ENCODE measurements around the gene PRDM15. TPM values are rescaled to one million over a fixed set of nuclear protein-coding genes. Genes with fewer than 3 reads are reported as not detected.

PRDM15 gene
- total RNA-seq, 1 experiment from 2014 or later, result 11.2 TPM

- H3K4me3 ChIP-seq (ENCODE audit: low read depth in 2 of 2, low read length in 2 of 2), result no peak overlapping the region
- intact Hi-C loops (cut with micrococcal nuclease; ENCODE audit: unreplicated experiment) (no loop called here), in situ Hi-C loops (cut with HindIII; ENCODE audit: low pct_unique_long_range_greater_than_20kb, low sequenced_read_pairs) (no loop called here)
- BruUV-seq (replicated peaks), result no TSS peak
- no peak for DNase-seq (ENCODE audit: low read depth, low spot score)
- ChIA-PET CTCF (no interaction called here), POLR2A (no interaction called here)
- no peak for ATAC-seq
- no peaks in the 10 kb centered on the region for H3K36me3 ChIP-seq (ENCODE audit: control insufficient read depth, insufficient read depth, low read length)
- H3K27me3 ChIP-seq (ENCODE audit: control insufficient read depth, insufficient read depth, low read length), result no peaks in the 10 kb centered on the region
- H3K9me3 ChIP-seq (ENCODE audit: control insufficient read depth, insufficient read depth, low read depth, low read length), result no peaks in the 10 kb centered on the region
- peaks cover 8% of the 10 kb centered on the region for H3K4me1 ChIP-seq (ENCODE audit: control insufficient read depth, insufficient read depth, low read length)
- TF ChIP-seq TCF7L2 (IDR thresholded peaks at IDR 0.05; ENCODE audit: low read depth, low read length), result no peak
- TF ChIP-seq CTCF (IDR thresholded peaks at IDR 0.05), result no peak
- no peak for TF ChIP-seq REST (IDR thresholded peaks at IDR 0.05; ENCODE audit: insufficient read depth in 1 of 2, low read depth in 2 of 2, low read length in 1 of 2)
- TF ChIP-seq POLR2AphosphoS5 (IDR thresholded peaks at IDR 0.05; ENCODE audit: low read depth, low read length), result no peak
- no peak for TF ChIP-seq SIN3A (IDR thresholded peaks at IDR 0.05; ENCODE audit: borderline replicate concordance, insufficient read depth, low read depth, low read length)
- no peak overlapping the region for H3K27ac ChIP-seq (ENCODE audit: low read length)
These were observed 19.7 kb downstream of the PRDM15 start for GRCh38 chr21:41859297-41859980.

- H3K4me1 ChIP-seq (ENCODE audit: control insufficient read depth, insufficient read depth, low read length), result peaks cover 8% of the 10 kb centered on the region
These were observed 20.5 kb downstream of the PRDM15 start for GRCh38 chr21:41858466-41859296.

More at GRCh38 chr21:41858466-41859296, 20.5 kb downstream of the PRDM15 start:
- Histone ChIP-seq H3K9me3 (ENCODE audit: control insufficient read depth, insufficient read depth, low read depth, low read length) (no peaks in the 10 kb centered on the region), H3K27ac (ENCODE audit: low read length) (no peak overlapping the region), H3K27me3 (ENCODE audit: control insufficient read depth, insufficient read depth, low read length) (no peaks in the 10 kb centered on the region), H3K36me3 (ENCODE audit: control insufficient read depth, insufficient read depth, low read length) (no peaks in the 10 kb centered on the region), H3K4me3 (ENCODE audit: low read depth in 2 of 2, low read length in 2 of 2) (no peak overlapping the region)
- ChIA-PET POLR2A (no interaction called here), CTCF (no interaction called here)
- no TSS peak for BruUV-seq (replicated peaks)
- intact Hi-C loops (cut with micrococcal nuclease; ENCODE audit: unreplicated experiment) (no loop called here), in situ Hi-C loops (cut with HindIII; ENCODE audit: low pct_unique_long_range_greater_than_20kb, low sequenced_read_pairs) (no loop called here)
- ATAC-seq (no peak), DNase-seq (ENCODE audit: low read depth, low spot score) (no peak)
- TF ChIP-seq REST (IDR thresholded peaks at IDR 0.05; ENCODE audit: insufficient read depth in 1 of 2, low read depth in 2 of 2, low read length in 1 of 2) (no peak), TCF7L2 (IDR thresholded peaks at IDR 0.05; ENCODE audit: low read depth, low read length) (no peak), CTCF (IDR thresholded peaks at IDR 0.05) (no peak), SIN3A (IDR thresholded peaks at IDR 0.05; ENCODE audit: borderline replicate concordance, insufficient read depth, low read depth, low read length) (no peak), POLR2AphosphoS5 (IDR thresholded peaks at IDR 0.05; ENCODE audit: low read depth, low read length) (no peak)
